Mesodermal cell (in vitro differentiated cells): Measurements from ENCODE around the gene MIGA1. TPM values are rescaled to one million over a fixed set of nuclear protein-coding genes. Genes with fewer than 3 reads are reported as not detected.
"Not testable (repeated sequence)": the region's sequence is repeated elsewhere in the genome, so short reads cannot be mapped to it uniquely, and the experiment has no call there.

ENCODE experiments used
- H3K27ac ChIP-seq: 2 replicates; pipeline ENCODE4 v1.7.0; 2013; ENCODE audit warnings: mild to moderate bottlenecking, low read depth, low read length, moderate library complexity; ENCODE audit not compliant: severe bottlenecking
- H3K36me3 ChIP-seq: 2 replicates; pipeline ENCODE4 v1.7.1; 2013; ENCODE audit warnings: mild to moderate bottlenecking, low read length, moderate library complexity; ENCODE audit not compliant: control insufficient read depth, insufficient read depth
- H3K4me1 ChIP-seq: one replicate; pipeline ENCODE4 v1.7.1; 2013; ENCODE audit warnings: mild to moderate bottlenecking, low read length; ENCODE audit not compliant: insufficient read depth, control insufficient read depth, poor library complexity, severe bottlenecking
- H3K4me3 ChIP-seq: 2 replicates; pipeline ENCODE4 v1.7.0; 2013; ENCODE audit warnings: low read length, control low read depth, mild to moderate bottlenecking; ENCODE audit not compliant: insufficient read depth, poor library complexity, severe bottlenecking; ENCODE audit errors: extremely low read depth
- H3K9me3 ChIP-seq: 2 replicates; pipeline ENCODE4 v1.7.1; 2013; ENCODE audit warnings: mild to moderate bottlenecking, low read length, moderate library complexity; ENCODE audit not compliant: control insufficient read depth
- WGBS, 2 experiments: methylation state at CpG; one replicate each; pipeline ENCODE4 v1.1.5; 2013; ENCODE audit warnings: missing lambda C conversion rate in 2 of 2; ENCODE audit not compliant: insufficient coverage in 2 of 2; 5-methylcytosine and 5-hydroxymethylcytosine counted together
- polyA plus RNA-seq, 2 experiments: library from polyadenylated mRNA; stranded (reverse); fragments of 50-300 nt; gene quantifications; one replicate each; pipeline ENCODE4 v1.2.3, GENCODE V29; 2013

Gene MIGA1
- 8.6 TPM for polyA plus RNA-seq (2013, experiment 1 of 2)
- polyA plus RNA-seq (2013, experiment 2 of 2): 10.3 TPM

- Histone ChIP-seq H3K9me3 (no peaks in the 10 kb centered on the region), H3K4me3 (peak within 1 kb of the TSS; percentile 69), H3K4me1 (no peaks in the 10 kb centered on the region), H3K27ac (no peak within 1 kb of the TSS), H3K36me3 (peaks cover 11% of the 10 kb centered on the region)
- 0 to 1% methylated on average over 22 to 32 of the region's 40 CpGs for WGBS, 2 experiments
These were observed at the start of gene MIGA1 for GRCh38 chr1:77779529-77780281. Gene MIGA1 (plus strand): TSS chr1:77779649. CDS start chr1:77783253, 3,604 bp downstream.

DNA sequence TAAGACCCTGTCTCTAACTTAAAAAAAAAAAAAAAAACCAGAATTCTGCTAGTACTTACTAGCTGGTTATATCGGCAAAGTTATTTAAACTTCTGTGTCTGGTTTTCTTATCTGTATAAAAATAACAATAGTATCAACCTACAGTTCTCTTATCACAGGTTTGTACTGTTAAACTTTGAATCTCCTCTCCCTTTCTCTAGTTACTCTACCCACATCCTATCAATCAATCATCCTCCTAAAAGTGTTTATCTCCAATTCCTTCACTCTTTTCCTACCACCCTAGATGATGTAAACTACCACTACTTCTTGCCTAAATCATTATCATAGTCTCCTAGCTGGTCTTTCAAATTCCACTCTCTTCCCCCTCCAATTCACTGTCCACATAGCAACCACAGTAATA is 47.4 kb upstream of the MIGA1 start:
- Histone ChIP-seq H3K9me3 (no peaks in the 10 kb centered on the region), H3K4me1 (no peaks in the 10 kb centered on the region), H3K27ac (no peak overlapping the region), H3K4me3 (no peak overlapping the region), H3K36me3 (peaks cover 43% of the 10 kb centered on the region)
- WGBS, 2 experiments: no CpG with 5 or more reads among the region's 1 CpG

DNA sequence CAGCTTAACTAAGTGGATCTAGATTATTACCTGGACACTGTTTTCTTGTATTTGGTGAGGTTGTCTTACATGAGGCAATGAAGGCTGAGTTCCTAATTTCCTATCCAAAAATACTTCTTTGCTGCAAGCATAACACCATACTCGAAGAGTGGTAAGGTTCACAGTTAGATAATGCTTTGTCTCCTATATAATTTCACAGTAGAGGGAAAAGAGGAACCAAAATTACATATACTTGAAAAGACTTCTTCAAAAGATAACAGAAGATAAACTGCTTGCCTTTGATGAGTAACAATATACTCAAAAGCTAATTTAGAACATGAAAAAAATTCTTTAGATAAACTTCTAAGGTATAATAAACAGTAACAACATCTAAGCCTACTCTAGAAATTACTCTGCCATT is 40.2 kb upstream of the MIGA1 start:
- peaks cover 32% of the 10 kb centered on the region for H3K36me3 ChIP-seq
- H3K4me3 ChIP-seq: no peak overlapping the region
- no CpG with 5 or more reads among the region's 1 CpG for WGBS, 2 experiments
- no peaks in the 10 kb centered on the region for H3K4me1 ChIP-seq
- no peak overlapping the region for H3K27ac ChIP-seq
- H3K9me3 ChIP-seq: no peaks in the 10 kb centered on the region

GRCh38 chr1:77741316-77741715 is 38.1 kb upstream of the MIGA1 start:
- no peak overlapping the region for H3K27ac ChIP-seq
- no peaks in the 10 kb centered on the region for H3K4me1 ChIP-seq
- no peaks in the 10 kb centered on the region for H3K9me3 ChIP-seq
- H3K4me3 ChIP-seq: no peak overlapping the region
- peaks cover 26% of the 10 kb centered on the region for H3K36me3 ChIP-seq
- no CpG with 5 or more reads among the region's 1 CpG for WGBS, 2 experiments

- no peaks in the 10 kb centered on the region for H3K4me1 ChIP-seq
- H3K4me3 ChIP-seq: no peak overlapping the region
- peaks cover 21% of the 10 kb centered on the region for H3K36me3 ChIP-seq
- no peak overlapping the region for H3K27ac ChIP-seq
- no peaks in the 10 kb centered on the region for H3K9me3 ChIP-seq
- 94 to 96% methylated on average over 3 of the region's 3 CpGs for WGBS, 2 experiments
These were observed 37.4 kb upstream of the MIGA1 start for GRCh38 chr1:77742011-77742555.

DNA sequence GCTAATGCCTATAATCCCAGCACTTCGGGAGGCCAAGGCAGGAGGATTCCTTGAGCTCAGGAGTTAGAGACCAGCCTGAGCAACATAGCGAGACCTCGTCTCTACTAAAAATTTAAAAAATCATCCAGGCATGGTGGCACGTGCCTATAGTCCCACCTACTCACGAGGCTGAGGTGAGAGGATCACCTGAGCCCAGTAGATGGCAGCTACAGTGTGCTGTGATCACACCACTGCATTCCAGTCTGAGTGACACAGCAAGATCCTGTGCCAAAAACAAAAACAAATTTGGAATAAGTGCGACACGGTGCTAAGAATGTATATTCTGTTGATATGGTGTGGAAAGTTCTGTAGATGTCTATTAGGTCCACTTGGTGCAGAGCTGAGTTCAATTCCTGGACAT is 34.9 kb upstream of the MIGA1 start:
- Histone ChIP-seq H3K4me1 (no peaks in the 10 kb centered on the region), H3K9me3 (no peaks in the 10 kb centered on the region), H3K36me3 (peaks cover 9% of the 10 kb centered on the region), H3K4me3 (no peak overlapping the region), H3K27ac (no peak overlapping the region)
- WGBS, 2 experiments: 92 to 94% methylated on average over 5 to 7 of the region's 7 CpGs

GRCh38 chr1:77749489-77749888 is 30.0 kb upstream of the MIGA1 start:
- not testable (repeated sequence) for H3K4me3 ChIP-seq, H3K9me3 ChIP-seq, H3K27ac ChIP-seq, H3K4me1 ChIP-seq, H3K36me3 ChIP-seq
- 83 to 100% methylated on average over 1 of the region's 4 CpGs for WGBS, 2 experiments

GRCh38 chr1:77756052-77756754 is 23.2 kb upstream of the MIGA1 start:
- H3K36me3 ChIP-seq: no peaks in the 10 kb centered on the region
- no peak overlapping the region for H3K27ac ChIP-seq
- H3K4me3 ChIP-seq: no peak overlapping the region
- no peaks in the 10 kb centered on the region for H3K9me3 ChIP-seq
- WGBS, 2 experiments: 80% methylated on average over 1 of the region's 1 CpG; no CpG with 5 or more reads in 1 of the 2 experiments
- H3K4me1 ChIP-seq: no peaks in the 10 kb centered on the region

DNA sequence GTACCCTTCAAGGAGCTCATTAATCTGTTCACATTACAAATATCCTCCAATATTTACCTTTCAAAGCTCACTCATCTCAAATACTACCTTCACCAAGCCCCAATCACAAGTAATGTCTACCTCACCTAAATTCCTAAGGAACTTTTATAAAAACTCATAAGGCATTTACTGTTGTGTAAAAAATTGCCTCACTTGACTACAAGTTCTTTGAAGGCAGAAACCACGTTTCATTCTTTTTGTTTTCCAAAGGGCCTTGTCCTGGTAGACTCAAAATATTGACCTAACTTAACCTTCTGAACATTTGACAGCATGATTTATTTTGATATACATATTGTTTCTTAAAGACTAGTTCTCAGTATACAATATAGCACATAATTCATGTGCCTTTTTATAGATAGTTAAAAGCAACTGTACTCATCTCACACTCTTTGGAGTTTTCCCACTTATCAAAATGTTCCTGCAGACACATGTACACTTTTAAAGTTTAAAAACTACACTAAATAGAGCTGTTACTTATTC is 22.3 kb upstream of the MIGA1 start:
- H3K36me3 ChIP-seq: no peaks in the 10 kb centered on the region
- H3K9me3 ChIP-seq: no peaks in the 10 kb centered on the region
- no CpG with 5 or more reads among the region's 1 CpG for WGBS, 2 experiments
- H3K4me3 ChIP-seq: no peak overlapping the region
- no peak overlapping the region for H3K27ac ChIP-seq
- no peaks in the 10 kb centered on the region for H3K4me1 ChIP-seq

GRCh38 chr1:77757603-77758002 is 21.8 kb upstream of the MIGA1 start:
- no peaks in the 10 kb centered on the region for H3K36me3 ChIP-seq
- H3K9me3 ChIP-seq: no peaks in the 10 kb centered on the region
- H3K27ac ChIP-seq: no peak overlapping the region
- H3K4me1 ChIP-seq: no peaks in the 10 kb centered on the region
- no CpG with 5 or more reads among the region's 2 CpGs for WGBS, 2 experiments
- H3K4me3 ChIP-seq: no peak overlapping the region
